ENCODE measurements around the gene EFCAB12.
"Not testable (repeated sequence)": the region's sequence is repeated elsewhere in the genome, so short reads cannot be mapped to it uniquely, and the experiment has no call there.

Gene EFCAB12

DNA sequence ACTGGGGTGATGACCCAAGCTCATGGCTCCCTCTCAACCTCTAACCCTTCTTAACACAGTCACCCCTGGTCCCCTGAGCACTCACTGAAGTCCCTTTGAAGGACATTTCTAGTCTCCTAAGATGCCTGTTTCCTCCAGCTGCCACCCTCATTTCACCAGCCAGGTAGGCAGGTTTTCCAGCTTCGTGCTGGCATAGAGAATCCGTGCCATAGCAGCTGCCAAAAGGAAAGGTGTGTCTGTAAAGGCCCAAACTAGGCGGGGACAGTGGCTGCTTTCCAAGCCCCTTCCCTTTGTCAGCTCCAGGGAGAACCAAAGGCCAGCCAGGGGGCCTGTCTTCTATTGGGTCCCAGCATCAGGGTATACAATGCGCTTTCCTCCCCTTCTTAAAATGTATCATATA, 36.9 kb downstream of the EFCAB12 start:
- DNase-seq = not testable (repeated sequence)

DNA sequence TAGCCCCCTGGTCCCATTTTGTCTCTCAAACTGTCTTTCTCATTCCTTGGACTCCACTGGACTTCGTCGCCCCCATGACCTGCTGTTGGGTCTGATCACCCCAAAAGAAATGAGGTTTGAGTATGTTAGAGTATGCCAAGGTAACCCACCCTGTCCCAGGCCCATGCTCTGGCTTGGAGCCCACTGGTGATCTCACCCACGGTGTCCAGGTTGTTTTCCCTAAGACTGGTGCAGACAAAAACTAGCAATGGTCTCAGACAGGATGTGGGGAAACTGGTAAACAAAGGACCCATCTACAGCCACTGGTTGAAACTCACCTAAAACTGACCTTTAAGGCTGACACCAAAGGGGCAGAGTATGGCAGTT, 38.9 kb downstream of the EFCAB12 start:
- no peak for DNase-seq

GRCh38 chr3:129388791-129389571, 39.5 kb downstream of the EFCAB12 start:
- not testable (repeated sequence) for DNase-seq

DNA sequence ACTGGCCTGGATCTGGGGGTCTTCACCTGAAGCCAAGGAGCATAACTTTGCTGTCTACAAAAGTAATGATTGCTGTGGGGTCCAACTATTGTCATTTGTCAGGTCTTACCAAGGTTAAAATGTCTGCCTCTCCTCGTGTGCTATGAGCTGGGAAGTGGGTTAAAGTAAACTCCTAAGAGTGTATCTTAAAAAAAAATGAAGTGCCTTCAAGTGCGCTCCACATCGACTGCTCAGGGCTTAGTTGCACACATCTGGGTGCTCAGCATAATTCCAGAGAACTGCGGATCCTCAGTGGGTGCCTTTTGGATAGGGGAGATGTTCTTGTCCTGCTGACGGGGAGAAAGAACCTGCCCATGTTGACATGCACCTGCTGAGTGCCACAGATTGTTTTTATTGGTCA, 40.9 kb downstream of the EFCAB12 start:
- DNase-seq = no peak

DNA sequence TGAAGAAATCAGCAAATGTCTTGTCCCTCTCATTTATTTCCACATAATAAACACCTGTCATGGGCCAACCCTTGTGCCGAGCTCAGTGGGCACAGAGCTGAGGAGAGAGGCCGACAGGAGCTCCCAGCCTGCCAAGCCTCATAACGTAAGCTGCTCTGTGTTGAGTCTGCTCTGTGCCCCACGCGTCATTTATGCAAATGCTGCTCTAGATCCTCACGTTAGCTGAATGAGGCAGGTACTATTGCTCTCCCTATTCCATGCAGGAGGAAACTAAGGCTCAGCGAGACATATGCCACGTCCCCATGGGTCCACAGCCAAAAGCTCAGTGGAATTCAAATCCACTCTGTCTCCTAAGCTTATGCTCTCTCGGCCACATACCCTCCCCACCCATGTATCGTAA, 41.5 kb downstream of the EFCAB12 start:
- DNase-seq = no peak

DNA sequence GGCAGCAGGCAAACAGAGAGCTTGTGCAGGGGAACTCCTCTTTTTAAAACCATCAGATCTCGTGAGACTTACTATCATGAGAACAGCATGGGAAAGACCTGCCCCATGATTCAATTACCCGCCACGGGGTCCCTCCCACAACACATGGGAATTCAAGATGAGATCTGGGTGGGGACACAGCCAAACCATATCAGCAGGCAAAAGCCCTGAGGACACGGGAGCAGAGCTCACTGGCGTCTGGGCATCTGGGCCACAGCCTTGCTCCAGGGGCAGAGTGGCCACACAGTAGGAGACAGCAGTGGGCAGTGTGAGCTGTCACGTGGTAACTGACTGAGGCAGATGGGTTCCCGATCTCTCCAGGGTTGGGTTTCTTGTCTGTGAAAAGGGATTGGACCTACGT, 42.9 kb downstream of the EFCAB12 start:
- not testable (repeated sequence) for DNase-seq

DNA sequence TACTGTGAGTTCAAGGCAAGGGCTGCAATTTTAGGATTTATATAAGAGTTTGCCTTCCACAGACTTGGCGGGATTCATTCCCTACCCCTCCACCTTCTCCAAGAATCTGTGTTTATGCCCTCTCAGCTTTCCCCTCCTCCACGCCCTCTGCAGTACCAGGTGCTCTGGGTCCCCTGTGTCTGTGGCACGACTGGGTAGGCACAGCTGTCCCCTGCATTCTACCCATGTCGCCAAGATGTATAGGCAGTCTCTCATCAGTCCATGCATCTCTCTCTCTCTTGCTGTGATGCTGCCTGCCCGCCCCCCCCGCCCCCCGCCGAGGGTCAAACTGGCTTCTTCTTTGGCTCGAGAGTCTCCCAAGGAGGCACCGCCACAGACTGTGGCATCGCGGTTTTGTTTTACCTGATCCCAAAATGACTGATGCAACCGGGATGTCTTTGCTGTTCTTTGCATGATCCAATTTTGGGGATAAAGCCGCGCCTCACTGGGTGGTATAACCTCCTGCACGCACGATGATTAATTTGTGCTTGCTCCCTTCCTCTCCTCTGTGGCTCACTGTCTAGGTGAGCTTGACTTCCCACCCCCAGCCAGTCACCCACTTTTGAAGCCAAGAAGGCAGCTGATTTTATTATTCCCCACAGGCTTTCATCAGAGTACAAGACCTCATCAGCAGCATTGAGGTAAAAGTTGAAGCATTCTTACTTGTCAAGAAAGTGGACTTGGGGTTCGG, 43.7 kb downstream of the EFCAB12 start:
- no peak for DNase-seq

GRCh38 chr3:129384103-129384502, 44.3 kb downstream of the EFCAB12 start:
- DNase-seq = not testable (repeated sequence)

- DNase-seq = peak; percentile 7
These were observed 45.1 kb downstream of the EFCAB12 start for GRCh38 chr3:129383292-129383860.

- no peak for DNase-seq
These were observed 46.1 kb downstream of the EFCAB12 start for GRCh38 chr3:129382366-129382765.

GRCh38 chr3:129379582-129380358, 48.7 kb downstream of the EFCAB12 start:
- no peak for DNase-seq

GRCh38 chr3:129378949-129379348, 49.5 kb downstream of the EFCAB12 start:
- no peak for DNase-seq

DNA sequence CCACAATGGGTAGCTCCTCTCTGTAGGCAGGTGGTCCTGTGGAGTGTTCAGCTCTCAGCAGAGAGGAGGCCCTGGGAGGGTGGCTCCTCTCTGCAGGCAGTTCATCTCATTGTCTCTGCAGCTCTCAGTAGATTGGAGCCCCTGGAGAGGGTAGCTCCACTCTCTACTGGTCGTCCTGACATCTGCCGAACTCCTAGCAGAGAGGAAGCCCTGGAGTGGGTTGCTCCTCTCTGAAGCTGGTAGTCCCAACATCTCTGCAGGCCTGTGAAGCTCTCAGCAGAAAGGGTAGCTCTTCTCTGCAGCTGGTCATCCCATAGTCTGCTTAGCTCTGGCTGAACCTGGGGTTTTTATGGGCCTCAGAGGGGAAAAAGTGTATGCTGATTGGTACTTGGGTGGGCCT, 50.8 kb downstream of the EFCAB12 start:
- no peak for DNase-seq

DNA sequence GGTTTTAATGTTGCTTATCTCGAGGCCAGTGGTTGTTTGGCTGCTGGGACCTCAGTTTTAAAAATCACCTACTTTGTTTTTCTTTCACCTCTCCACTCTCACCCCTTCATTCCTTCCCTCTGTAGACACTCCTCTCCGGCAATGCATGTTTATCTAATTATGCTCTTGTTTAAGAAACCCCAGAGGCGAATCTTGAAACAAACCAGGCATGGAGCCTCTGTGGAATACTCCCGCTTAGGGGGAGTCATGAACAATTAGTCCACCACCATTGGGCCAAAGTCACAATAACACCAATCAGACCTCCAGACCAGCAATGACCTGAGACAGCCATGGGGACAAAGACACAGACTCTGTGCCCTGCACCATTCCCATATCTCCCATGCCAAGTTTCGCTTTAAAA, 53.3 kb downstream of the EFCAB12 start:
- no peak for DNase-seq

DNA sequence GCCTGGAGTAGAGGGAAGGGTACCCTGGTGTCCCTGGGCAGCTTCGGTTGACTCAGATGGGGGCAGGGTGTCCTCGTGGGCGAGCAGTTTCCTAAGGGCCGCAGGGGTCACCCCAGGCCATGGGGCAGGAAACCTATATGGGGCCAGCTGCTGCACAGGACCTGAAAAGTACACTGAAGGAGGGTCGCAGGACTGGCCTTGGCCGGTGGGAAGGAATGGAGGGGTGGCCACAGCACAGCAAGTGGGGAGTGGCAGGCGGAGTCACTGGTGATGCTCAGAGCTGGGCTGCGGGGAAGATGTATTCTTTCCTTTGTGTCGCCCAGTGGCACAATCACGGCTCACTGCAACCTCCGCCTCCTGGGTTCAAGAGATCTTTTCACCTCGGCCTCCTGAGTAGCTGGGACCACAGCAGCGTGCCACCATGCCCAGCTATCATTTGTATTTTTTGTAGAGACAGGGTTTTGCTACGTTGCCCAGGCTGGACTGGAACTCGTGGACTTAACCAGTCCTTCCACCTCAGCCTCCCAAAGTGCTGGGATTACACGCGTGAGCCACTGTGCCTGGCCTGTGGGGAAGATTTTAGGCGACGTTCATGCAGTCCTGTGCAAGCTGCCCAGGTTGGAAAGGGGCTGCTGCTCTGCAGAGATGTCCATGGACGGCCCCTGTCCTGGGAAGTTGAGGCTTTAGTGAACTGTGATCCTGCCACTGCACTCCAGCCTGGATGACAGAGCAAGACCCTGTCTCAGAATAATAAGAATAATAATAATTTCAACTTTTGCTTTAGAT, 57.2 kb downstream of the EFCAB12 start:
- no peak for DNase-seq

DNA sequence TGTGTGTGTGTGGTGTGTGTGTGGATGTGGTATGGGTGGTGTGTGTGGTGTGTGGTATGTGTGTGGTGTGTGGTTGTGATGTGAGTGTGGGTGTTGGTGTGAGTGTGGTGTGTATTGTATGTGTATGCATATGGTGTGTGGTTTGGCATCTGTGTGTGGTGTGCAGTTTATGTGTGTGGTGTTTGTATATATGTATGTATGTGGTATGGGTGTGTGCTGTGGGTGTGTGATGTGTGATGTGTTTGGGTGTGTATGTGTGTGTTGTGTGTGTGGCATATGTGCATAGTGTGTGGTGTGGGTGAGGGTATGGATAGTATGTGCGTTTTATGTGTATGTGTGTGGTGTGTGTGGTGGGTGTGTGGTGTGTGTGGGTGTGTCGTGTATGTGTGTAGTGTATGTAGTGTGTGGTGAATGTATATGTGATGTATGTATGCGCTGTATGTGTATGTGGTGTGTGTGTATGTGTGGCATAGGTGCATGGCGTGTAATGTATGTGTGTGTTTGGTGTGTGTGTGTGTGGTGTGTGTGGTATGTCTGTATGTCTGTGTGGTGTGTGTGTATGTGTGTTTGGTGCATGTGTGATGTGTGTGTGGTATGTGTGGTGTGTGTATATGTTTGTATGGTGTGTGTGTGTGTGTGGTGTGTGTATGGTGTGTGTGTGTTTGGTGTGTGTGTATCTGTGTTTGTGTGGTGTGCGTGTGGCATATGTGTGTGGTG, 58.0 kb downstream of the EFCAB12 start:
- no peak for DNase-seq

DNA sequence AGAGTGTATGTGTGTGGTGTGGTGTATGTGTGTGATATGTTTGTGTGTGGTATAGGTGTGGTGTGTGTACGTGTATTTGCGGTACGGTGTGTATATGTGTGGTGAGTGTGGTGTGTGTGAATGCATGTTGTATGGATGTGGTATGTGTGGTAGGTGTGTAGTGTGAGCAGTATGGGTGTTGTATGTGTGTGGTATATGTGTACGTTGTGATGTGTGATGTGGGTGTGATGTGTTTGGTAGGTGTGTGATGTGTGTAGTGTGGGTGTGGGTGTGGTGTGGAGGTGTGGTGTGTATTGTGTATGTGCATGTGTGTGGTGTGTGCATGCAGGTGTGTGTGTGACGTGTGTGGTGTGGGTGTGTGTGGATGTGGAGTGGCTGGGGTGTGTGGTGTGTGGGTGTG, 58.7 kb downstream of the EFCAB12 start:
- DNase-seq = no peak

GRCh38 chr3:129367821-129368220, 60.6 kb downstream of the EFCAB12 start:
- no peak for DNase-seq

- DNase-seq = no peak
These were observed 62.1 kb downstream of the EFCAB12 start for GRCh38 chr3:129366312-129366831.

DNA sequence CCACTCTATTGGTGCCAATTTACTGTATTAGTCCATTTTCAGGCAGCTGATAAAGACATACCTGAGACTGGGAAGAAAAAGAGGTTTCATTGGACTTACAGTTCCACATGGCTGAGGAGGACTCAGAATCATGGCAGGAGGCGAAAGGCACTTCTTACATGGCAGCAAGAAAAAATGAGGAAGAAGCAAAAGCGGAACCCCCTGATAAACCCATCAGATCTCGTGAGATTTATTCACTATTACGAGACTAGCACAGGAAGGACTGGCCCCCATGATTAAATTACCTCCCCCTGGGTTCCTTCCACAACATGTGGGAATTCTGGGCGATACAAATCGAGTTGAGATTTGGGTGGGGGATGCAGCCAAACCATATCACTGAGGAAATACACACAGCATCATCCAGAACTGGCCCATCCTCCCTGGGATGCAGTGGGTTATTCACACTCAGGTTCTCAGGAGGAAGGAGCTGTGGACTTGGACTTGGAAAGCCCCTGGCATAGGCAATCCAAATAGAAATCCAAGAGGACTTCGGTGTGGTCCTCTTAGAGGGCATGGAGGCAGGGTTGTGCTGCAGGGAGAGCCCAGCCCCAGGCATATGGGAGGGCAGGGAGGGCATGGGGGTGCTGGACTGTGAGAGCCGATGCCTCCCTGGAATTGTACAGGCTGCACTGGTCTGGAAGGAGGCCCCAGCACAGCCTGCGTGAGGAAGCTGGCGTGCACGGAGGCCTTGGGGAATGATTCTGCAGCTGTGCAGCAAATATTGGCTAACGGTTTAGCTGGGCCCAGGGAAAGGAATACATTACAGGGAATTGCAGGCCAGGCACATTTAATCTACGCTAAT, 62.9 kb downstream of the EFCAB12 start:
- no peak for DNase-seq

GRCh38 chr3:129364811-129365210, 63.6 kb downstream of the EFCAB12 start:
- not testable (repeated sequence) for DNase-seq
